HFFc6 (cell line): ENCODE measurements around the gene ALKBH4. TPM values are rescaled to one million over a fixed set of nuclear protein-coding genes. Genes with fewer than 3 reads are reported as not detected.

ENCODE experiments used
- DNase-seq: peaks from one replicate; pipeline ENCODE4 v3.0.0-alpha.2; 2018
- H3K27ac Mint-ChIP-seq: 2 replicates; pipeline ENCODE4 v1.8.0; 2020; ENCODE audit warnings: mild to moderate bottlenecking, mixed read lengths
- H3K27me3 Mint-ChIP-seq: 2 replicates; pipeline ENCODE4 v1.8.0; 2021; ENCODE audit warnings: mild to moderate bottlenecking, moderate library complexity, mixed read lengths; ENCODE audit not compliant: insufficient read depth
- H3K36me3 Mint-ChIP-seq: 2 replicates; pipeline ENCODE4 v1.8.0; 2021; ENCODE audit warnings: low read depth, mixed read lengths
- H3K4me1 Mint-ChIP-seq: 2 replicates; pipeline ENCODE4 v1.8.0; 2020; ENCODE audit warnings: low read depth, mixed read lengths
- H3K4me3 Mint-ChIP-seq: 2 replicates; pipeline ENCODE4 v1.8.0; 2020; ENCODE audit warnings: mild to moderate bottlenecking, moderate library complexity, mixed read lengths
- H3K9me3 Mint-ChIP-seq: 2 replicates; pipeline ENCODE4 v1.8.0; 2020; ENCODE audit warnings: mild to moderate bottlenecking, mixed read lengths
- CTCF ChIP-seq: fragments of 200-600 bp; sonication (generic); IDR thresholded peaks from 2 replicates; pipeline ENCODE4 v1.5.0; 2021; ENCODE audit warnings: antibody characterized with exemption, mild to moderate bottlenecking
- total RNA-seq, 6 experiments: library from RNA; stranded (reverse); fragmentation: NEBNext Ultra II Directional; extraction: Animal tissue kit (Norgen Biotek cat#: 25700); gene quantifications; 2 replicates in 1 of 6; 3 replicates in 5 of 6; pipeline ENCODE4 v1.2.3, GENCODE V29; 2021

ALKBH4 gene
- total RNA-seq, 6 experiments from 2014 or later = 9.6 to 11.0 (median 10.0) TPM

- no peaks in the 10 kb centered on the region for H3K4me1 Mint-ChIP-seq
- DNase-seq = no peak
- H3K9me3 Mint-ChIP-seq = no peaks in the 10 kb centered on the region
- no peak overlapping the region for H3K27ac Mint-ChIP-seq
- peaks cover 20% of the 10 kb centered on the region for H3K36me3 Mint-ChIP-seq
- H3K4me3 Mint-ChIP-seq = no peak overlapping the region
- no peak for TF ChIP-seq CTCF
- peaks cover 3% of the 10 kb centered on the region for H3K27me3 Mint-ChIP-seq
Measured at GRCh38 chr7:102421706-102422240, 42.9 kb downstream of the ALKBH4 start.

- H3K27ac Mint-ChIP-seq = no peak overlapping the region
Measured at GRCh38 chr7:102418592-102418991, 46.1 kb downstream of the ALKBH4 start.

GRCh38 chr7:102417105-102417504, 47.6 kb downstream of the ALKBH4 start:
- no peak overlapping the region for H3K4me3 Mint-ChIP-seq

More at GRCh38 chr7:102418592-102418991, 46.1 kb downstream of the ALKBH4 start:
- DNase-seq = no peak
- TF ChIP-seq CTCF = no peak
- H3K27me3 Mint-ChIP-seq = peaks cover 3% of the 10 kb centered on the region; the same call in 1 of the 2 replicates
- H3K4me3 Mint-ChIP-seq = no peak overlapping the region
- H3K4me1 Mint-ChIP-seq = no peaks in the 10 kb centered on the region
- peaks cover 18% of the 10 kb centered on the region for H3K36me3 Mint-ChIP-seq
- no peaks in the 10 kb centered on the region for H3K9me3 Mint-ChIP-seq

GRCh38 chr7:102416406-102416805, 48.3 kb downstream of the ALKBH4 start:
- Mint-ChIP-seq H3K9me3 (no peaks in the 10 kb centered on the region), H3K27me3 (peaks cover 3% of the 10 kb centered on the region; the same call in 1 of the 2 replicates), H3K4me1 (no peaks in the 10 kb centered on the region), H3K36me3 (peaks cover 18% of the 10 kb centered on the region), H3K4me3 (no peak overlapping the region), H3K27ac (no peak overlapping the region)
- DNase-seq = no peak
- TF ChIP-seq CTCF = no peak

More at GRCh38 chr7:102417105-102417504, 47.6 kb downstream of the ALKBH4 start:
- H3K27ac Mint-ChIP-seq = no peak overlapping the region
- no peak for DNase-seq
- TF ChIP-seq CTCF = no peak
- peaks cover 3% of the 10 kb centered on the region; the same call in 1 of the 2 replicates for H3K27me3 Mint-ChIP-seq
- H3K36me3 Mint-ChIP-seq = peaks cover 18% of the 10 kb centered on the region
- H3K4me1 Mint-ChIP-seq = no peaks in the 10 kb centered on the region
- no peaks in the 10 kb centered on the region for H3K9me3 Mint-ChIP-seq

GRCh38 chr7:102415685-102416225, 48.9 kb downstream of the ALKBH4 start:
- Mint-ChIP-seq H3K4me1 (no peaks in the 10 kb centered on the region), H3K36me3 (peaks cover 16% of the 10 kb centered on the region), H3K4me3 (no peak overlapping the region), H3K27ac (no peak overlapping the region), H3K27me3 (peaks cover 3% of the 10 kb centered on the region; the same call in 1 of the 2 replicates), H3K9me3 (no peaks in the 10 kb centered on the region)
- TF ChIP-seq CTCF = no peak
- DNase-seq = no peak
